Esophagus muscularis mucosa (tissue), 4 donors: Measurements from ENCODE around the gene GMDS. TPM values are rescaled to one million over a fixed set of nuclear protein-coding genes. Genes with fewer than 3 reads are reported as not detected.

Experiments
- DNase-seq: peaks from one replicate; pipeline ENCODE4 v3.0.0-alpha.2; 2017; ENCODE audit errors: extremely low spot score
- H3K27ac ChIP-seq, 4 donors: fragments of 200-600 bp; sonication (generic); replicated peaks in 1 of 4; 1 replicate in 3 of 4; 2 replicates in 1 of 4; pipeline ENCODE4 v1.5.1; 2016 to 2019; ENCODE audit warnings: mild to moderate bottlenecking in 1 of 4
- H3K27me3 ChIP-seq, 4 donors: fragments of 200-600 bp; sonication (generic); one replicate each; pipeline versions ENCODE4 v1.5.1 to v1.6.0; 2016 to 2019
- H3K36me3 ChIP-seq, 4 donors: fragments of 200-600 bp; sonication (generic); one replicate each; pipeline ENCODE4 v1.5.1; 2016 to 2019
- H3K4me1 ChIP-seq, 4 donors: fragments of 200-600 bp; sonication (generic); one replicate each; pipeline ENCODE4 v1.5.1; 2016 to 2019
- H3K4me3 ChIP-seq, 4 donors: fragments of 200-600 bp; sonication (generic); 1 replicate in 2 of 4; 2 replicates in 2 of 4; pipeline ENCODE4 v1.5.1; 2016 to 2019; ENCODE audit warnings: mild to moderate bottlenecking in 4 of 4, moderate library complexity in 1 of 4
- H3K9me3 ChIP-seq, 4 donors: fragments of 200-600 bp; sonication (generic); 1 replicate in 3 of 4; 2 replicates in 1 of 4; pipeline ENCODE4 v1.5.1; 2016 to 2019
- CTCF ChIP-seq, 3 experiments: fragments of 200-600 bp in 2 of 3; fragments of 450-650 bp in 1 of 3; sonication (generic) in 2 of 3; IDR thresholded peaks; one replicate each; pipeline ENCODE4 v1.5.1; 2017 to 2019; ENCODE audit warnings: antibody characterized with exemption in 3 of 3, mild to moderate bottlenecking in 2 of 3, moderate library complexity in 1 of 3
- EP300 ChIP-seq: sonication (generic); formaldehyde crosslinking; IDR thresholded peaks from one replicate; pipeline ENCODE4 v1.6.1; 2017; ENCODE audit warnings: antibody characterized with exemption
- POLR2A ChIP-seq: fragments of 450-650 bp; IDR thresholded peaks from one replicate; pipeline ENCODE4 v1.6.1; 2017; ENCODE audit warnings: antibody characterized with exemption, moderate library complexity, mild to moderate bottlenecking, low read depth
- POLR2AphosphoS5 ChIP-seq, 2 donors: sonication (generic); formaldehyde crosslinking; IDR thresholded peaks; one replicate each; pipeline ENCODE4 v1.6.1; 2017; ENCODE audit warnings: antibody characterized with exemption in 2 of 2
- WGBS: methylation state at CpG from one replicate; pipeline ENCODE4 v1.1.5; 2018; 5-methylcytosine and 5-hydroxymethylcytosine counted together
- intact Hi-C: fragments of 100-400 bp; cut with DNase I; formaldehyde crosslinking; loops from one replicate; pipeline ENCODE4 v1.15.1; 2023
- total RNA-seq, 4 donors: library from RNA; depleted of rRNA; stranded (reverse); fragments of >200 nt; gene quantifications; one replicate each; pipeline versions ENCODE4 v1.1.0 to v1.2.1, GENCODE V29; 2016

GMDS gene
- total RNA-seq, 4 donors from 2014 or later, result 3.6 to 14.1 (median 6.0) TPM

GRCh38 chr6:1912731-1913130 lies 332.7 kb downstream of the GMDS start:
- H3K27ac ChIP-seq, result no peak overlapping the region
- no peak for TF ChIP-seq CTCF (IDR thresholded peaks at IDR 0.05)
- TF ChIP-seq EP300, result no peak
- no peak for TF ChIP-seq POLR2A
- no peak for TF ChIP-seq POLR2AphosphoS5 (IDR thresholded peaks at IDR 0.05)
- H3K27me3 ChIP-seq, result no peaks in the 10 kb centered on the region
- no peaks in the 10 kb centered on the region for H3K9me3 ChIP-seq
- H3K36me3 ChIP-seq, result no peaks in the 10 kb centered on the region
- H3K4me1 ChIP-seq, result no peaks in the 10 kb centered on the region
- H3K4me3 ChIP-seq, result no peak overlapping the region
- intact Hi-C loops, result no loop called here
- DNase-seq, result peak; percentile 55
- 100% methylated on average over 3 of the region's 3 CpGs for WGBS

DNA sequence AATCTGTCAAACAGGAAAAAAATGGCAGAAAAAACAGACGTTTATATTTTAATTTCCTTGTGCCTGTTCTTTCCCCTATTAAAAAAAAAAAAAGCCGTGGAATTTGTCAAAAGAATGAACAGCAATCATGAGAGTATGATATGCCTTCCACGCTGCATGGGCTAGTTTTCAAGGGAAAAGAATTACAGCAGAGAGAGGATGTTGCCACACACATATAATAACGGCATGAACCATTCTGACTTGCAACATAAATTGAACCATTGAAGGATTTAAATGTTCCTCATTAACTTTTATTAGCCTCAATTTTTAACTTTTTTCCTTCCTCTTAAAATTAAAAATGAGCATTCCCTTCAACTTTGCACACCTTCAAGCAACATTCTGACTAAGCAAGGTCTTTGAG lies 333.9 kb downstream of the GMDS start:
- peak; percentile 2 for DNase-seq
- Histone ChIP-seq H3K27ac (no peak overlapping the region), H3K4me1 (no peaks in the 10 kb centered on the region), H3K4me3 (no peak overlapping the region), H3K27me3 (no peaks in the 10 kb centered on the region), H3K36me3 (no peaks in the 10 kb centered on the region), H3K9me3 (no peaks in the 10 kb centered on the region)
- 51% methylated on average over 4 of the region's 4 CpGs for WGBS
- intact Hi-C loops, result no loop called here
- TF ChIP-seq POLR2A, result no peak
- no peak for TF ChIP-seq EP300

DNA sequence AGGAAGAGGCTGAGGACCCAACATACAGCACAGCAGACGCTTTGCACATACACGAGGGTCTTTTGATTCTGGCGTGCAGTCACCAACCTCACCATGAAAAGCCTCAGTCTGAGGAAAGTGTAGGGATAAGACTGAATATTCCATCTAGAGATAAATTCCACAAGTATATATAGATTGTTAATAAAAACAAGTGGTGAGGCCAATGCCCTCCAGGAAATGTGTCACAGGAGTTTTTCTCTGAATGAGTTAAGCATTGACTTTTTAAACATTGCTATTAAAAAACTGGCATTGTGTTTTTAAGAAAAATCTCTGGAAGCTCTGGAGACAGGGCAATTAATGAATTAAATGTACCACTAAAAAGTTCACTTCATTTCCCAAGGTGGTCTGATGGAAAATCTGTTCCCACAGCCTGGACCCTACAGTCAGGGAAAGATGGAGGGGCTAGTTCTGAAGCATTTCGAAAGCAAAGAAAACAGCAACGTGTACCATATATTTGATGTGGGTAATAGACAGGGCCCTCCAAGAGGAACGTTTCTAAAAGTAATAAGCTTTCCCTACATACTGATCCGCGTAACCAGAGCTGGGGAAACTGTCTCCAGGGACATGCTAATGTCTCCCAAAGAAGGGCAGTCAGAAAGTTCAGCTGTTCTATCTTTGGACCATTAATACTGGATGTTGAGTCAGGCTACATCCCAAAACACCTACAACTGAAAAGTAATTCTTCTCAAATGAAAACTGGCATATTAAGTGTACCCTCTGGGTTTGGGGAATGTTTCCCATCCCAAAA lies 334.6 kb downstream of the GMDS start:
- no peaks in the 10 kb centered on the region for H3K4me1 ChIP-seq
- no peak overlapping the region for H3K4me3 ChIP-seq
- no peak for TF ChIP-seq EP300
- no peak for TF ChIP-seq POLR2AphosphoS5 (IDR thresholded peaks at IDR 0.05)
- no peak for TF ChIP-seq CTCF (IDR thresholded peaks at IDR 0.05)
- TF ChIP-seq POLR2A, result no peak
- H3K27ac ChIP-seq, result no peak overlapping the region
- H3K27me3 ChIP-seq, result no peaks in the 10 kb centered on the region
- H3K9me3 ChIP-seq, result no peaks in the 10 kb centered on the region
- peak; percentile 21 for DNase-seq
- H3K36me3 ChIP-seq, result no peaks in the 10 kb centered on the region
- intact Hi-C loops, result no loop called here
- 83% methylated on average over 8 of the region's 8 CpGs for WGBS

GRCh38 chr6:1908784-1909183 lies 336.6 kb downstream of the GMDS start:
- intact Hi-C loops, result no loop called here
- peak; percentile 29 for DNase-seq
- Histone ChIP-seq H3K4me3 (no peak overlapping the region), H3K27ac (no peak overlapping the region), H3K36me3 (no peaks in the 10 kb centered on the region), H3K27me3 (no peaks in the 10 kb centered on the region), H3K9me3 (no peaks in the 10 kb centered on the region), H3K4me1 (peaks cover 0 to 8% (median 6%) of the 10 kb centered on the region in 4 donors)
- 84% methylated on average over 7 of the region's 7 CpGs for WGBS
- no peak for TF ChIP-seq EP300
- no peak for TF ChIP-seq POLR2AphosphoS5 (IDR thresholded peaks at IDR 0.05)
- no peak for TF ChIP-seq CTCF (IDR thresholded peaks at IDR 0.05)
- no peak for TF ChIP-seq POLR2A

DNA sequence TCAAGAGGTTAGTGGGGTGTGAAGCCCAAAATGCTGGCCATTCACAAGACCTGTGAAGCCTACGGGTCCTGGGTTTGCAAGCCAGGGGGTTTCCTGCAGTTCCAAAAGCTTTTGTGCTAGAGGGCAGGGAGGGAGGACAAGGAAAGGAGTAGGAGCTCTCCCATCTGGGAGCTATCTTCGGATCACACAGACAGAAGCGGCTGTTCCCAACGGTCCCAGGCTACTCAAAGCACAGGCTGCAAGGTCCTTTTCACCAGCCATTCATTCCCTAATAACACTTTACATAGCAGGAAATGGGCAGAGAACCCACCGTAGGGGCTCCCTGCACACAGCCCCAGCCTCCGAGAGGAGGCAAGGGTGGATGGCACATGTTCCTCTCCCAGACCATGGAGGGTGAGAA lies 338.8 kb downstream of the GMDS start:
- WGBS, result 92% methylated on average over 6 of the region's 6 CpGs
- Histone ChIP-seq H3K27ac (no peak overlapping the region), H3K4me3 (no peak overlapping the region), H3K4me1 (peaks cover 0 to 15% (median 13%) of the 10 kb centered on the region in 4 donors), H3K27me3 (no peaks in the 10 kb centered on the region), H3K36me3 (no peaks in the 10 kb centered on the region), H3K9me3 (no peaks in the 10 kb centered on the region)
- intact Hi-C loops, result no loop called here
- DNase-seq, result peak; percentile 24
- TF ChIP-seq POLR2A (no peak), POLR2AphosphoS5 (IDR thresholded peaks at IDR 0.05) (no peak), EP300 (no peak), CTCF (IDR thresholded peaks at IDR 0.05) (no peak)
